Nephron (organoid): ENCODE measurements around the gene FGGY.

Experiments
- H3K27ac Mint-ChIP-seq, 3 experiments: 2 replicates each; pipeline ENCODE4 v1.8.0; 2020; ENCODE audit warnings: mixed read lengths in 3 of 3, mild to moderate bottlenecking in 2 of 3, moderate library complexity in 1 of 3
- H3K27me3 Mint-ChIP-seq: 2 replicates; pipeline ENCODE4 v1.8.0; 2021; ENCODE audit warnings: low read depth, mild to moderate bottlenecking, moderate library complexity, mixed read lengths
- H3K36me3 Mint-ChIP-seq: 2 replicates; pipeline ENCODE4 v1.8.0; 2020; ENCODE audit warnings: low read depth, mixed read lengths
- H3K4me1 Mint-ChIP-seq: 2 replicates; pipeline ENCODE4 v1.8.0; 2020; ENCODE audit warnings: mixed read lengths
- H3K4me3 Mint-ChIP-seq, 3 experiments: 2 replicates each; pipeline ENCODE4 v1.8.0; 2020; ENCODE audit warnings: mild to moderate bottlenecking in 3 of 3, mixed read lengths in 3 of 3, moderate library complexity in 2 of 3
- H3K9me3 Mint-ChIP-seq: 2 replicates; pipeline ENCODE4 v1.8.0; 2020; ENCODE audit warnings: mixed read lengths
- TF ChIP-seq, protein P1 (sequence below), 3 experiments: fragments of 200-600 bp; sonication (generic); IDR thresholded peaks; one replicate each; pipeline ENCODE4 v1.5.0; 2021; ENCODE audit warnings: antibody characterized with exemption in 3 of 3; ENCODE audit not compliant: unreplicated experiment in 3 of 3

The FGGY gene

DNA sequence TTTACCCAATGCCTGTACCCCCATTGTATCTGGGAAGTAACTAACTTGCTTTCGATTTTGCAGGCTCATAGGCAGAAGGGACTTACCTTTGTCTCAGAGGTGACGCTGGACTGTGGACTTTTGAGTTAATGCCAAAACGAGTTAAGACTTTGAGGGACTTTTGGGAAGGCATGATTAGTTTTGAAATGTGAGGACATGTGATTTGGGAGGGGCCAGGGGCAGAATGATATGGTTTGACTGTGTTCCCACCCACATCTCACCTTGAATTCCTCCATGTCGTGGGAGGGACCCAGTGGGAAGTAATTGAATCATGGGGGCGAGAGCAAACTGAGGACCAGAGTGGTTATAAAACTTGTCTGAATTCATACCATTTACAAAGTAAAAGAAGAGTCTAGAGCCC is 440.7 kb downstream of the FGGY start:
- Mint-ChIP-seq H3K4me3 (no peak overlapping the region), H3K9me3 (peaks cover 16% of the 10 kb centered on the region), H3K27me3 (no peaks in the 10 kb centered on the region), H3K27ac (peak overlapping the region in 2 of 3 experiments; percentile 64 to 78), H3K4me1 (peaks cover 25% of the 10 kb centered on the region), H3K36me3 (peaks cover 19% of the 10 kb centered on the region)
- TF ChIP-seq, protein P1, sequence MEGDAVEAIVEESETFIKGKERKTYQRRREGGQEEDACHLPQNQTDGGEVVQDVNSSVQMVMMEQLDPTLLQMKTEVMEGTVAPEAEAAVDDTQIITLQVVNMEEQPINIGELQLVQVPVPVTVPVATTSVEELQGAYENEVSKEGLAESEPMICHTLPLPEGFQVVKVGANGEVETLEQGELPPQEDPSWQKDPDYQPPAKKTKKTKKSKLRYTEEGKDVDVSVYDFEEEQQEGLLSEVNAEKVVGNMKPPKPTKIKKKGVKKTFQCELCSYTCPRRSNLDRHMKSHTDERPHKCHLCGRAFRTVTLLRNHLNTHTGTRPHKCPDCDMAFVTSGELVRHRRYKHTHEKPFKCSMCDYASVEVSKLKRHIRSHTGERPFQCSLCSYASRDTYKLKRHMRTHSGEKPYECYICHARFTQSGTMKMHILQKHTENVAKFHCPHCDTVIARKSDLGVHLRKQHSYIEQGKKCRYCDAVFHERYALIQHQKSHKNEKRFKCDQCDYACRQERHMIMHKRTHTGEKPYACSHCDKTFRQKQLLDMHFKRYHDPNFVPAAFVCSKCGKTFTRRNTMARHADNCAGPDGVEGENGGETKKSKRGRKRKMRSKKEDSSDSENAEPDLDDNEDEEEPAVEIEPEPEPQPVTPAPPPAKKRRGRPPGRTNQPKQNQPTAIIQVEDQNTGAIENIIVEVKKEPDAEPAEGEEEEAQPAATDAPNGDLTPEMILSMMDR (IDR thresholded peaks at IDR 0.05; ENCODE audit: unreplicated experiment in 3 of 3), result no peak

DNA sequence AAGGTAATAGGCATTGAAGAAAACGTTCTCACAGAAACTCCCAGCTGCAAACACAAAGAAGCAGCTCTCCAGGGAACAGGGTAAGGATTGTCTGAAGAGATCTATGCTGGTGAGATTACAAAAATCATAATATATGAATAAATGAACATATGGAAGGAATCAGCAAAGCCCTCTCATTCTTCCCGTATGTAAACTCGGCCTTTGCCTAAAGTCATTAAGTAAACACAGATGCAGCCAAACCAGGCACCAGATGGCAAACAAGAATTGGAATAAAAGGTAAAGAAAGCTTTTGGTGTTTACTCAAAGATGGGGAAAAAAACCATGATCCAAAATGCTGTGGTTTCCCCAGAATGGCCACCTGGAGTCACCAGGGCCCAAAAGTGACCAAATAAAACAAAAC is 441.3 kb downstream of the FGGY start:
- Mint-ChIP-seq H3K27ac (peak overlapping the region in 2 of 3 experiments; percentile 64 to 78), H3K4me1 (peaks cover 23% of the 10 kb centered on the region), H3K36me3 (peaks cover 19% of the 10 kb centered on the region), H3K9me3 (peaks cover 16% of the 10 kb centered on the region), H3K4me3 (no peak overlapping the region), H3K27me3 (no peaks in the 10 kb centered on the region)
- TF ChIP-seq, protein P1 (IDR thresholded peaks at IDR 0.05; ENCODE audit: unreplicated experiment in 3 of 3), result no peak

DNA sequence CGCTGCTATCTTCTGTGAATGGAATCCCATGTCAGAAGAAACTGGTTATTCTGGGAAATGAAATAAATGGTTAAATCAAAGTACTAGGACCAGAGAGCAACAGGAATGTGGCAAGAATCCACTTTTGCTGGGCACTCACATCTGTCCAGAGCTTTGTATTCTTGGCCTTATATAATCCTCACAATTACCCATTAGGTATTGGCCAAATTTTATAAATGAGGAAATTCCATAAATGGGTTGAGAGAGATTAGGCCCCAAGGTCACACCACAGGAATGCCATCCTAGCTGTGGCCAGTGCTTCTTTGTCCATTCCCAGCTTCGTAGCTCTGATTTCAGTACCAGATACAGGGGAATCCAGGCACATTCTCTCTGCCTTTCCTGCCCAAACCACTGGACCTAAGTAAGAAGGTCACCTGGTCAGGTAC is 441.7 kb downstream of the FGGY start:
- no peak overlapping the region for H3K4me3 Mint-ChIP-seq
- no peaks in the 10 kb centered on the region for H3K27me3 Mint-ChIP-seq
- TF ChIP-seq, protein P1 (IDR thresholded peaks at IDR 0.05; ENCODE audit: unreplicated experiment in 3 of 3), result no peak
- H3K4me1 Mint-ChIP-seq, result peaks cover 21% of the 10 kb centered on the region
- peaks cover 19% of the 10 kb centered on the region for H3K36me3 Mint-ChIP-seq
- H3K9me3 Mint-ChIP-seq, result peaks cover 16% of the 10 kb centered on the region
- no peak overlapping the region for H3K27ac Mint-ChIP-seq

DNA sequence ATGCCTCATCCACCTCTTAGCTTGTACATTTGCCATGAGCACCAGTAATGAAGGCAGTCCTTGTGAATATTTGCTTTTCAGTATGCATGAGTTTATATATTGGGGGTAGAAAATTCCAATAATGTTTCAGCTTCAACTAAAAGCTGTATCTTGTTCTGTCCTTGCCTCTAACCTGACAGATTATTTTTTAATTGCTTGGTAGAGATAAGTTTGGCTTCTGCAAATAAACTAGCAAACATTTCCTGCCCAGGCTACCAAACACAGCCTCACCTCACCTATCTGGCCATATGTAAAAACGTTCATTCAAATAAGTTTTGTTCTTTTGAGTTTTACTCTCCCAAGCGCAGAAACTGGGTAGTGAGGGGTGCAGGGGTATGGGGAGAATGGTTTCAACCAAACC is 442.2 kb downstream of the FGGY start:
- Mint-ChIP-seq H3K4me3 (no peak overlapping the region), H3K9me3 (peaks cover 16% of the 10 kb centered on the region), H3K36me3 (peaks cover 19% of the 10 kb centered on the region), H3K27ac (no peak overlapping the region), H3K27me3 (no peaks in the 10 kb centered on the region), H3K4me1 (peaks cover 19% of the 10 kb centered on the region)
- TF ChIP-seq, protein P1 (IDR thresholded peaks at IDR 0.05; ENCODE audit: unreplicated experiment in 3 of 3), result no peak

DNA sequence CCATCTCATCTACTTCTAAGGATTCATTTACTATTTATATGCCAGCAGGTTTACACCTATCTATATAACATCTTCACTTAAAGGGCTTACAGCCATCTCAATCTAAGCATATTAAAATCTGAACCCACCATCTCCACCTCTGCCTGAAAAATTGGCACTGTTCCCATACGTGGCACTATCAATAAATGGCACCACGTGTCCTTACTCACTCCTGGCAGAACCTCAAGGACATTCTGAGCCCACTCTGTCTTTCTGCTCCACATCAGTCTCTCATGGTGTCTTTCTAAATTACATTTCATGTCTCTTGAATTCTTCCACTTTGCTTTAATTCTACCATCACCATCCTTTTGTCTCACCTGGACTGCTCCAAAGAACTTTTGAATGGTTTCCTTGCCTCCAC is 445.6 kb downstream of the FGGY start:
- H3K36me3 Mint-ChIP-seq, result peaks cover 5% of the 10 kb centered on the region
- TF ChIP-seq, protein P1 (IDR thresholded peaks at IDR 0.05; ENCODE audit: unreplicated experiment in 3 of 3), result no peak
- H3K27ac Mint-ChIP-seq, result peak overlapping the region in 1 of 3 experiments; percentile 0
- peaks cover 20% of the 10 kb centered on the region for H3K4me1 Mint-ChIP-seq
- no peak overlapping the region for H3K4me3 Mint-ChIP-seq
- peaks cover 7% of the 10 kb centered on the region for H3K9me3 Mint-ChIP-seq
- H3K27me3 Mint-ChIP-seq, result no peaks in the 10 kb centered on the region

DNA sequence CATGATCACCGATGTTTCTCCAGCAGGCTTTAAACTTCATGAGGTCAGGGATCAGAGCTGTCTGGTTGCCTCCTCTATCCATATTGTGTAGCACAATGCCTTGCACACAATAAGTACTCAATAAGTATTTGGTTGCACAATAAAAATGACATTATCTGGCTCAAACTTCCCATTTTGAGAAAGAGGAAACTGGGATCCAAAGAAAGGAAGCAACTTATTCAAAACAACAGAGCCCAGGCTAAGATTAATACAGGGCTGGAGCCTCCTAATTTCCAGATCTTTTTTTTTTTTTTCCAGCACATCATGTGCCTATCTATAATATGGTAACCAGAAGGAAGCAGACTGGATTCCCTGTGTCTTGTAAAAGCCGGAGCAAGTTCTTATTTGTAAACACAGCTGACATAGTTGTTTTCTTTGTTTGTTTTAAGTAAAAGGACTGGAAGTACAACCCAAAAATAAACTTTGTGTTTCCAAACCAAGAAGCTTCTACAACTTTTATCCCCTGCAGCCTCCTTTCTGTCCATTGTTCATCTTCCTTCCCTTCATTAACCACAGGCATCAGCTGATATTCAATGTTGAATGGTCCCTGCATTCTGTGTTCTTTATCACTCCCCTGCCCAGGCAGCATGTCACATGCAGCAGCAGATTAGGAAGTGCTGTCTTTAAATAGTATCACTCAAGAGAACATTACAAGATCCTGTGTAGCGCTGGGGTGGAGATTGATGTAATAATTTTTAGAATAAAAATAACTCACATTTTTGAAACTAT is 446.6 kb downstream of the FGGY start:
- H3K27ac Mint-ChIP-seq, result peak overlapping the region in 2 of 3 experiments; percentile 7 to 13
- no peak overlapping the region for H3K4me3 Mint-ChIP-seq
- no peaks in the 10 kb centered on the region for H3K27me3 Mint-ChIP-seq
- no peaks in the 10 kb centered on the region for H3K9me3 Mint-ChIP-seq
- H3K4me1 Mint-ChIP-seq, result peaks cover 22% of the 10 kb centered on the region
- no peaks in the 10 kb centered on the region for H3K36me3 Mint-ChIP-seq
- TF ChIP-seq, protein P1 (IDR thresholded peaks at IDR 0.05; ENCODE audit: unreplicated experiment in 3 of 3), result no peak
